Heart left ventricle (tissue), 16 donors: Measurements from ENCODE around the gene NOP9. TPM values are rescaled to one million over a fixed set of nuclear protein-coding genes. Genes with fewer than 3 reads are reported as not detected.
"Not testable (repeated sequence)": the region's sequence is repeated elsewhere in the genome, so short reads cannot be mapped to it uniquely, and the experiment has no call there.

Experiments used
- ATAC-seq, 4 donors: fragments of 200-7000 bp; cut with Tn5 transposase; one replicate each; pipeline ENCODE4 v1.9.1; 2020 to 2022; ENCODE audit warnings: moderate library complexity in 4 of 4, mild to moderate bottlenecking in 3 of 4, moderate number of reproducible peaks in 1 of 4
- DNase-seq, 5 donors: peaks; one replicate each; pipeline ENCODE4 v3.0.0-alpha.2; 2020
- H3K27ac ChIP-seq, 12 donors: fragments of 200-600 bp; sonication (generic) in 4 of 12; one replicate each; pipeline versions ENCODE4 v1.5.0 to v1.8.0; 2016 to 2022; ENCODE audit warnings: mild to moderate bottlenecking in 2 of 12
- H3K27me3 ChIP-seq, 9 donors: fragments of 200-600 bp; sonication (generic) in 2 of 9; one replicate each; pipeline versions ENCODE4 v1.5.1 to v1.8.0; 2016 to 2022; ENCODE audit warnings: mild to moderate bottlenecking in 3 of 9
- H3K36me3 ChIP-seq, 9 donors: fragments of 200-600 bp; sonication (generic) in 2 of 9; one replicate each; pipeline versions ENCODE4 v1.5.0 to v1.8.0; 2018 to 2022; ENCODE audit warnings: mild to moderate bottlenecking in 2 of 9
- H3K4me1 ChIP-seq, 12 donors: fragments of 200-600 bp; sonication (generic) in 4 of 12; one replicate each; pipeline versions ENCODE4 v1.5.0 to v1.8.0; 2016 to 2022; ENCODE audit warnings: mild to moderate bottlenecking in 3 of 12
- H3K4me3 ChIP-seq, 12 donors: fragments of 200-600 bp; sonication (generic) in 4 of 12; one replicate each; pipeline versions ENCODE4 v1.5.0 to v1.8.0; 2017 to 2022; ENCODE audit warnings: mild to moderate bottlenecking in 9 of 12, moderate library complexity in 4 of 12
- H3K9me3 ChIP-seq, 12 donors: fragments of 200-600 bp; sonication (generic) in 4 of 12; one replicate each; pipeline versions ENCODE4 v1.5.0 to v1.8.0; 2016 to 2022; ENCODE audit warnings: mild to moderate bottlenecking in 1 of 12
- CTCF ChIP-seq, 12 donors: fragments of 200-600 bp; sonication (generic) in 4 of 12; IDR thresholded peaks; one replicate each; pipeline versions ENCODE4 v1.5.0 to v1.8.0; 2018 to 2022; ENCODE audit warnings: antibody characterized with exemption in 12 of 12, mild to moderate bottlenecking in 5 of 12
- POLR2A ChIP-seq, 2 donors: fragments of 450-650 bp; IDR thresholded peaks; one replicate each; pipeline ENCODE4 v1.6.1; 2017; ENCODE audit warnings: antibody characterized with exemption in 2 of 2, mild to moderate bottlenecking in 2 of 2, moderate library complexity in 2 of 2
- WGBS, 4 donors: extraction: QIAGEN DNeasy Blood & Tissue Kit in 2 of 4; methylation state at CpG; one replicate each; pipeline versions ENCODE4 v1.1.5 to v1.1.7; 2013 to 2018; 5-methylcytosine and 5-hydroxymethylcytosine counted together
- intact Hi-C, 10 donors: fragments of 100-400 bp; cut with DNase I; formaldehyde crosslinking; loops; one replicate each; pipeline versions ENCODE4 v1.11.1 to v1.14.2; 2022
- polyA plus RNA-seq, 2 donors: library from polyadenylated mRNA; stranded (reverse); fragments of 200-250 nt; gene quantifications; one replicate each; pipeline ENCODE4 v1.2.3, GENCODE V29; 2013
- total RNA-seq, 9 donors: library from RNA; depleted of rRNA in 2 of 9; stranded (reverse); fragments of >200 nt in 2 of 9; fragmentation: NEBNext Ultra II Directional in 3 of 9; extraction: Animal tissue kit (Norgen Biotek cat#: 25700) in 3 of 9; gene quantifications; one replicate each; pipeline versions ENCODE4 v1.1.0 to v1.2.4, GENCODE V29; 2016 to 2023
- donor health status: ischemic (EF 13 %, LVEDD 7.1; RV severe dilation, severe dysfunction).
- donor health status: healthy with polysubstance abuse.
- donor health status: DM: no; HTN: yes; CAD: no.
- donor health status: DM: no; HTN: no; CAD: no.
- donor health status: ischemic (EF 25% LVEDD 6.9; RV normal size, moderate dysfunction).
- donor health status: ischemic (EF 25% LVEDD 5.7; RV mildly dilated, moderate dysfunction).
- donor health status: healthy.
- donor health status: DM: yes; HTN: yes; CAD: no.
- donor health status: ischemic (EF 35%, LVEDD 5.7; RV mildly dilated, moderate dysfunction).
- donor health status: nonischemic (EF 11% LVEDD 7.7; RV severe dilation, severe dysfunction).
- donor health status: DM: yes; HTN: yes; CAD: no.
- donor health status: PGD.
- donor health status: ischemic (EF 29% LVEDD 5.4; RV normal size, mild dysfunction).
- donor health status: nonischemic (EF 23%, LVEDD 6.1; RV moderate dilation, normal function).

NOP9 gene
- total and polyA plus RNA-seq, 11 donors: 13.5 to 34.0 (median 27.8) TPM

DNA sequence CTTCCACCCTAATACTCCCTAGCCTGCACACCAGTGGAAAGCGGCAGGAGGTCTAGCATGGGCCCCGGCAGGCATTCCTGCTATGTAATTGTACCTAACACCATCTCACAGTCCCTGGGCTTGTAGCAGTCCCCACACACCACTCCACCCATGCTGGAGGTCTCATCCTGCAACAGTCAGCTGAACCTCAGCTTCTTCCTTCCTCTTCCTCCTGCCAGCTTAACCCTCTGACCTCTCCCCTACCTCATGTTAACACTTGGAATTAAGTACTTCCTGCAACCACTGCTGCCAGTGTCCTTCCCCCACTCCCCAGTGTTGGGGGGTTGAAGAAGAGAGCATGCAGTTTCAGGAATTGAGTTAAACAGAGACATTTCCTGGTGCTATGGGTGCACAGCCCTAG is 27.7 kb downstream of the NOP9 start:
- DNase-seq (no peak), ATAC-seq (peak in 2 of 4 donors; percentile 14 to 16)
- 57 to 96% (median 95%) methylated on average over 2 of the region's 2 CpGs for WGBS, 4 donors
- no peak overlapping the region for H3K4me3 ChIP-seq
- no peak for TF ChIP-seq POLR2A (IDR thresholded peaks at IDR 0.05)
- no peak for TF ChIP-seq CTCF (IDR thresholded peaks at IDR 0.05)
- peak overlapping the region in 2 of 12 donors; percentile 1 to 78 for H3K27ac ChIP-seq
- peaks cover 0 to 46% (median 17%) of the 10 kb centered on the region in 9 donors for H3K36me3 ChIP-seq
- H3K4me1 ChIP-seq: peaks cover under 1 to 57% (median 7%) of the 10 kb centered on the region in 12 donors
- peaks cover 0 to 2% (median 0%) of the 10 kb centered on the region in 9 donors for H3K27me3 ChIP-seq
- no peaks in the 10 kb centered on the region for H3K9me3 ChIP-seq
- intact Hi-C loops: no loop called here

GRCh38 chr14:24327914-24328313 is 28.3 kb downstream of the NOP9 start:
- H3K4me3 ChIP-seq, ATAC-seq, H3K27me3 ChIP-seq, intact Hi-C loops, H3K9me3 ChIP-seq: not testable (repeated sequence)
- peak overlapping the region in 1 of 12 donors; percentile 78 for H3K27ac ChIP-seq
- TF ChIP-seq CTCF (IDR thresholded peaks at IDR 0.05): peak; percentile 40 to 73 (median 58)
- 3 to 6% (median 4%) methylated on average over 8 to 9 of the region's 9 CpGs for WGBS, 4 donors
- peak in 2 of 5 donors; percentile 56 to 63 for DNase-seq
- H3K36me3 ChIP-seq: peaks cover 0 to 40% (median 16%) of the 10 kb centered on the region in 9 donors
- peaks cover 6 to 64% (median 13%) of the 10 kb centered on the region in 12 donors for H3K4me1 ChIP-seq

DNA sequence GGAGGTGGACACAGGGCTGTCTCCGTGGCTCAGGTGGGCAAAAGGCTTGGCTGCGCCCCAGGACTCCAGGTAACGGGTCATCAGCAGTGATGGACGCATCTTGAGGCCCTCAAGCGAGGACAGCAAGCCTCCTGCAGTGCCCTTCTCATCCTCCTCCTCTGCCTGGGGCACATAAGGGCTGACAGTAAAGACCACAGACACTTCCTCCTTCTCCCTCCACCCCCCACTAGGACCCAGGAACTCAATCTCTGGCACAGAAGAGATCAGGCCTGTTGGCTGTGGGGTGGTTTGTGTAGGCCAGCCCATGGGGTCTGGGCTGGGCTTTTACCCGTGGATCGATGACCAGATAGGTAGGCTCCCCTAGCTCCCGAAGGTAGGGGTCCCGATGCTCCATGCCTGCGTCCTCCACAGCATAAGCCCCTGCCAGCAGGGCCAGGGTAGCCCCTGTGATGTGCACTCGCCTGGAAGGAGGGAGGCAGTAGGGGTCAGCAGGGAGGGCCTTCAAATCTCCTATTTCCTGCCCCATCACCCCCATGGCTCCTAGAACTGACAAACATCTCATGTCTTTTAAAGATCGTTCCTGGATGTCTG is 29.5 kb downstream of the NOP9 start:
- Histone ChIP-seq H3K4me1 (peaks cover 6 to 76% (median 20%) of the 10 kb centered on the region in 12 donors), H3K27me3 (peaks cover 0 to 18% (median 5%) of the 10 kb centered on the region in 9 donors), H3K9me3 (no peaks in the 10 kb centered on the region), H3K27ac (peak overlapping the region in 1 of 12 donors; percentile 77), H3K4me3 (no peak overlapping the region), H3K36me3 (peaks cover 0 to 29% (median 12%) of the 10 kb centered on the region in 9 donors)
- ATAC-seq (no peak), DNase-seq (no peak)
- intact Hi-C loops: no loop called here
- 81 to 89% (median 87%) methylated on average over 8 to 12 of the region's 12 CpGs for WGBS, 4 donors
- TF ChIP-seq CTCF (IDR thresholded peaks at IDR 0.05) (no peak), POLR2A (IDR thresholded peaks at IDR 0.05) (no peak)

DNA sequence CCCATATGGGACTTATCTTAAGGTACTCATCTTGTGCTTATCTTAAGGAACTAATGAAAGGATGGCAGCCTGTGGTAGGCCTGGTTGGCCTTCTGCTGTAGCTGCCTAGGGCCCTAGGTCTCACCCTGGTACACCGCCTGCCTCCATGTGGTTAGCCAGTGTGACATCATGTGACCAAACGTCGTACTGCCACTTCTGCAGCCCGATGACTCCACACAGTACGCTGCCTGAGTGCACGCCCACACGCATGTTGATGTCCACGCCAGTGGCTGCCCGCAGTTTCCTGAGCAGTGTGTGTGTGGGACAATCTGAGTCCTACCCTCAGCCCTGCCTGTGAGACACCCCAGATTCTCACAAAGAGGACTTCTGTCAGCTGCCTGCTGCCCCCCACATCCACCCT is 30.1 kb downstream of the NOP9 start:
- Histone ChIP-seq H3K36me3 (peaks cover 0 to 25% (median 9%) of the 10 kb centered on the region in 9 donors), H3K4me1 (peaks cover 6 to 82% (median 25%) of the 10 kb centered on the region in 12 donors), H3K4me3 (no peak overlapping the region), H3K9me3 (no peaks in the 10 kb centered on the region), H3K27me3 (peaks cover 0 to 24% (median 10%) of the 10 kb centered on the region in 9 donors), H3K27ac (peak overlapping the region in 1 of 12 donors; percentile 77)
- ATAC-seq: peak in 2 of 4 donors; percentile 9 to 25
- intact Hi-C loops: loop anchor here in 4 of 10 donors (5.0 kb wide), 3 partner anchors 83 to 108 kb away; no protein-coding TSS in a partner anchor
- peak in 4 of 5 donors; percentile 48 to 84 (median 58) for DNase-seq
- no peak for TF ChIP-seq POLR2A (IDR thresholded peaks at IDR 0.05)
- no peak for TF ChIP-seq CTCF (IDR thresholded peaks at IDR 0.05)
- WGBS, 4 donors: 65 to 83% (median 77%) methylated on average over 4 to 9 of the region's 9 CpGs
